GM23248 (cell line): ENCODE data around the gene ST3GAL2. TPM values are rescaled to one million over a fixed set of nuclear protein-coding genes. Genes with fewer than 3 reads are reported as not detected.
"Not testable (repeated sequence)": the region's sequence is repeated elsewhere in the genome, so short reads cannot be mapped to it uniquely, and the experiment has no call there.

Source experiments
- DNase-seq: peaks from one replicate; pipeline ENCODE4 v3.0.0-alpha.2; 2015
- H2AFZ ChIP-seq: fragments of 200-600 bp; sonication (generic); 2 replicates; pipeline ENCODE4 v1.6.1; 2016; ENCODE audit warnings: antibody characterized with exemption
- H3F3A ChIP-seq: fragments of 200-600 bp; sonication (generic); 2 replicates; pipeline ENCODE4 v1.6.1; 2016; ENCODE audit warnings: mild to moderate bottlenecking, antibody characterized with exemption, mixed run types; ENCODE audit not compliant: insufficient read depth
- H3K27ac ChIP-seq: fragments of 200-600 bp; sonication (generic); 2 replicates; pipeline ENCODE4 v1.5.1; 2016; ENCODE audit warnings: mild to moderate bottlenecking
- H3K27me3 ChIP-seq: fragments of 200-600 bp; sonication (generic); replicated peaks from 2 replicates; pipeline ENCODE4 v1.6.1; 2016; ENCODE audit warnings: mild to moderate bottlenecking; ENCODE audit not compliant: insufficient read depth
- H3K36me3 ChIP-seq: fragments of 200-600 bp; sonication (generic); 2 replicates; pipeline ENCODE4 v1.6.1; 2016; ENCODE audit warnings: low read depth, mild to moderate bottlenecking
- H3K4me1 ChIP-seq: fragments of 200-600 bp; sonication (generic); 2 replicates; pipeline ENCODE4 v1.6.1; 2016; ENCODE audit warnings: mild to moderate bottlenecking; ENCODE audit not compliant: insufficient read depth
- H3K4me2 ChIP-seq: fragments of 200-600 bp; sonication (generic); one replicate; pipeline ENCODE4 v1.6.1; 2016; ENCODE audit warnings: mild to moderate bottlenecking; ENCODE audit not compliant: unreplicated experiment
- H3K4me3 ChIP-seq: fragments of 200-600 bp; sonication (generic); 2 replicates; pipeline ENCODE4 v1.5.1; 2016; ENCODE audit warnings: mild to moderate bottlenecking
- H3K79me2 ChIP-seq: fragments of 200-600 bp; sonication (generic); 2 replicates; pipeline ENCODE4 v1.6.1; 2016; ENCODE audit warnings: mild to moderate bottlenecking; ENCODE audit not compliant: insufficient read depth
- H3K9ac ChIP-seq: fragments of 200-600 bp; sonication (generic); 2 replicates; pipeline ENCODE4 v1.6.1; 2016; ENCODE audit warnings: mild to moderate bottlenecking
- H3K9me2 ChIP-seq: fragments of 200-600 bp; sonication (generic); 2 replicates; pipeline ENCODE4 v1.6.1; 2016; ENCODE audit warnings: mixed run types, mild to moderate bottlenecking, moderate library complexity; ENCODE audit not compliant: insufficient read depth
- H3K9me3 ChIP-seq: fragments of 200-600 bp; sonication (generic); one replicate; pipeline ENCODE4 v1.6.1; 2017; ENCODE audit warnings: low read depth
- H4K20me1 ChIP-seq: fragments of 200-600 bp; sonication (generic); 2 replicates; pipeline ENCODE4 v1.6.0; 2016; ENCODE audit not compliant: insufficient read depth
- EZH2 ChIP-seq: fragments of 200-600 bp; sonication (generic); IDR thresholded peaks from 2 replicates; pipeline ENCODE4 v1.6.1; 2018; ENCODE audit warnings: antibody characterized with exemption, mild to moderate bottlenecking; ENCODE audit not compliant: insufficient read depth, poor library complexity, severe bottlenecking
- EZH2phosphoT487 ChIP-seq: fragments of 200-600 bp; sonication (generic); IDR thresholded peaks from 2 replicates; pipeline ENCODE4 v1.6.1; 2018; ENCODE audit warnings: antibody characterized with exemption, moderate library complexity, mild to moderate bottlenecking, low read depth; ENCODE audit not compliant: insufficient read depth
- WGBS, 2 experiments: methylation state at CpG; one replicate each; pipeline ENCODE4 v1.1.6; 2015 to 2017; ENCODE audit warnings: low lambda C conversion rate in 2 of 2, low coverage in 1 of 2; ENCODE audit errors: missing lambda C conversion rate in 2 of 2; 5-methylcytosine and 5-hydroxymethylcytosine counted together
- in situ Hi-C: fragments of 300-500 bp; cut with MboI; formaldehyde crosslinking; loops from 2 replicates; pipeline ENCODE4 v1.15.0; 2020
- polyA plus RNA-seq: library from polyadenylated mRNA; unstranded; fragments of >200 nt; fragmentation: Nextera tagmentation; extraction: Ambion mirVana; gene quantifications from 2 replicates; pipeline ENCODE4 v1.2.1, GENCODE V29; 2016
- total RNA-seq: library from RNA; depleted of rRNA; stranded (reverse); fragments of >200 nt; shearing (Covaris generic); gene quantifications from 2 replicates; pipeline ENCODE4 v1.2.3, GENCODE V29; 2014

ST3GAL2 gene
- total and polyA plus RNA-seq, 2 experiments from 2014 or later = 10.8 to 32.5 TPM

GRCh38 chr16:70455910-70456309, 17.0 kb upstream of the ST3GAL2 start:
- no peak for DNase-seq
- Histone ChIP-seq H3K79me2 (no peaks in the 10 kb centered on the region), H3K36me3 (no peaks in the 10 kb centered on the region), H3K4me1 (peaks cover 7% of the 10 kb centered on the region; the same call in 1 of the 2 replicates), H3K4me3 (no peak overlapping the region), H3K27ac (no peak overlapping the region), H3K27me3 (no peaks in the 10 kb centered on the region), H3K9me3 (no peaks in the 10 kb centered on the region), H2AFZ (no peak overlapping the region), H3K9me2 (no peaks in the 10 kb centered on the region), H3K4me2 (no peak overlapping the region), H3F3A (no peaks in the 10 kb centered on the region), H3K9ac (no peak overlapping the region), H4K20me1 (no peaks in the 10 kb centered on the region)
- 69 to 73% methylated on average over 7 of the region's 7 CpGs for WGBS, 2 experiments
- in situ Hi-C loops = no loop called here
- TF ChIP-seq EZH2 (no peak), EZH2phosphoT487 (no peak)

DNA sequence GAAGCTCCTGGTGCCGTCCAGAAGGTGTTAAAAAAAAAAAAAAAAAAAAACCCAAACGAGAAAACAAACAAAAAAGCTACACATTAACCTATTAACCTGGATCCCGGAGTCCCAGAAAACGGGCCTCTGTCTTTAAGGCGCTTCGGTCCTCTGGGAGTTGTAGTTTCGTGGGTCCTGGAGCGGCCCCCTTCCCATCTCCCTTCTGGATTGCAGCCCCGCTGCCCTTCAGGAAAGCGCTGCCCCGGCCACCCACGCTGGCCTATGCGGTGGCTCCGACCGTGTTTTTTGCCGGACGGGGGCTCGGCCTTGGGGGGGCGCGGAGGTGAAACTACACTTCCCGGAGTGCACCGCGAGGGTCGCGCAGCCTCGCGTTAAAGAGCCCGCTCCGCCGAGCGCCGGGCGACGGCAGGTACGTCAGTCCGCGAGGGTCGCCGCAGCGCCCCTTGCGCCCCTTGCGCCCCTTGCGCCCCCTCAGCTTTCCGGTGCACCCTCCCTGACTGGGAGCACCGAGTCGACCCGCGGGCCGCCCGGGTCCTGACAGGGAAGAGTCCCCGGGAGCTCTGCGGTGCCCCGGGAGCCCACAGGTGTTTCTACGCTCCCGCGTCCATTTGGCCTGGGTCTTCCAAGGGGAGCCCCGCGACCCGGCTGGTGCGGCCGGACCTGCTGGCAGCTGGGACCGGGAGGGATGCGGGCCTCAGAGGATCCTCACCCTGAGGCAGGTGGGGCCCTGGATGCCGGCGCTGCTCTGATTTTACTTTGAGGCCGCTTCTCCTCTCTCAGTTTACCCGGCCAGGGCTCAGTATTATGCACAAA, 15.5 kb upstream of the ST3GAL2 start, which contains the start of gene FCSK:
TSS of gene FCSK (plus strand) at position 374 of the 813 bp plus-strand sequence. CDS start 8,596 bp downstream, outside the sequence.
- Histone ChIP-seq H3K4me1 (peaks cover 5% of the 10 kb centered on the region; the same call in 1 of the 2 replicates), H2AFZ (peak within 1 kb of the TSS; percentile 92), H3K9me3 (no peaks in the 10 kb centered on the region), H3K4me2 (peak within 1 kb of the TSS; percentile 91), H3F3A (no peaks in the 10 kb centered on the region), H3K79me2 (no peaks in the 10 kb centered on the region), H3K27me3 (no peaks in the 10 kb centered on the region), H3K36me3 (no peaks in the 10 kb centered on the region), H4K20me1 (no peaks in the 10 kb centered on the region), H3K4me3 (peak within 1 kb of the TSS; percentile 83), H3K9ac (peak within 1 kb of the TSS; percentile 87), H3K27ac (peak within 1 kb of the TSS; percentile 69), H3K9me2 (no peaks in the 10 kb centered on the region)
- no peak for TF ChIP-seq EZH2phosphoT487
- no peak for TF ChIP-seq EZH2
- in situ Hi-C loops = no loop called here
- 1% methylated on average over 41 to 51 of the region's 67 CpGs for WGBS, 2 experiments
- peak; percentile 78 for DNase-seq

DNA sequence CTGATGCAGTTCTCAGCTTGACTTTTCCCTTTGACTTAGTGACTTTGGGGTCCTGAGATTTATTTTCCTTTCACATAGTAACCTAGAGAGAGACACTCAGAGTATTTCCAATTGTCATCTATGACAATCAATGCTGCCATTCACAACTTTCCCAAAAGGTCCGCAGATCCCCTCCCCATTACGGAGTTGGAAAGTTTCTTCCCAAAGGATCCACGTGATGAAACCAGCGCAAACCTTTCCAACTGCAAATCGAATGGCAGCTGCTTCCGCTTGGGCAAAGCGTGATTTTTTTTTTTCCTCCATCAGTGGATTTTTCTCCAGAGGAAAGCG, 15.0 kb upstream of the ST3GAL2 start:
- no peak for DNase-seq
- H3F3A ChIP-seq = no peaks in the 10 kb centered on the region
- H4K20me1 ChIP-seq = no peaks in the 10 kb centered on the region
- peak overlapping the region; percentile 91 for H3K4me2 ChIP-seq
- 0 to 1% methylated on average over 8 of the region's 8 CpGs for WGBS, 2 experiments
- peak overlapping the region; percentile 87 for H3K9ac ChIP-seq
- H3K36me3 ChIP-seq = no peaks in the 10 kb centered on the region
- H3K27me3 ChIP-seq = no peaks in the 10 kb centered on the region
- peak overlapping the region; percentile 92 for H2AFZ ChIP-seq
- peak overlapping the region; percentile 83 for H3K4me3 ChIP-seq
- no peak overlapping the region; the same call in 1 of the 2 replicates for H3K27ac ChIP-seq
- no peaks in the 10 kb centered on the region for H3K9me3 ChIP-seq
- H3K79me2 ChIP-seq = no peaks in the 10 kb centered on the region
- TF ChIP-seq EZH2phosphoT487 (no peak), EZH2 (no peak)
- H3K9me2 ChIP-seq = no peaks in the 10 kb centered on the region
- in situ Hi-C loops = no loop called here
- H3K4me1 ChIP-seq = peaks cover 5% of the 10 kb centered on the region; the same call in 1 of the 2 replicates

DNA sequence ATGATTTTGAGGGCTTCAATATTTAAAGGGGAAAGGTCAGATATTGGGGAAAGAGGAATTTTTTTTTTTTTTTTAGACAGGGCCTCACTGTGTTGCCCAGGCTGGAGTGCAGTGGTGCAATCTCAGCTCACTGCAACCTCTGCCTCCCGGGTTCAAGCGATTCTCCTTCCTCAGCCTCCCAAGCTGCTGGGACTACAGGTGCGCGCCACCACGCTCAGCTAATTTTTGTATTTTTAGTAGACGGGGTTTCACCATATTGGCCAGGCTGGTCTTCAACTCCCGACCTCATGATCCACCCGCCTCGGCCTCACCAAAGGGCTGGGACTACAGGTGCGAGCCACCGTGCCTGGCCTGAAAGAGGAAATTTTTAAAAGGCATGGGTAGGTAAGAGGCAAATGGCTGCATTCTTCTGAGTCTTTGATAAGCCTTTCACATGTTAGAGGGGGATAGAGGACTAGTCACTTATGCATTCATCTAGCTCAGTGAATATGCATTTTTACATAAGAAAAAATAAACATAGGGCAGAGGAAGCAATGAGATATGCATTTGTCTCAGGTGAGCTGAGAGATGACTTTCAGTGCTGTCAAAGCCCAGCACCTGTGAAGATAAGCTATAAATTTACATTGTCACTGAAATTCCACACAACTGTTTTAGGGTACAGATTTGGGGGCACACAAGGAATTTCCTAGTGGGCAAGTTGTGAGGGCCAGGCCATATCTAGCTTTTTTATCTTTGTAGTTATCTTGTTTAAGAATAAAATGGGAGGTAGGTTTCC, 14.4 kb upstream of the ST3GAL2 start:
- H3F3A ChIP-seq = no peaks in the 10 kb centered on the region
- H3K27me3 ChIP-seq = no peaks in the 10 kb centered on the region
- no peaks in the 10 kb centered on the region for H3K79me2 ChIP-seq
- no peak for DNase-seq
- H2AFZ ChIP-seq = peak overlapping the region; percentile 92
- no peak overlapping the region for H3K27ac ChIP-seq
- H4K20me1 ChIP-seq = no peaks in the 10 kb centered on the region
- H3K4me2 ChIP-seq = peak overlapping the region; percentile 91
- no peaks in the 10 kb centered on the region for H3K9me2 ChIP-seq
- in situ Hi-C loops = no loop called here
- H3K9ac ChIP-seq = peak overlapping the region; percentile 87
- peaks cover 5% of the 10 kb centered on the region; the same call in 1 of the 2 replicates for H3K4me1 ChIP-seq
- WGBS, 2 experiments = 97 to 98% methylated on average over 11 of the region's 11 CpGs
- peak overlapping the region; percentile 83 for H3K4me3 ChIP-seq
- no peaks in the 10 kb centered on the region for H3K36me3 ChIP-seq
- H3K9me3 ChIP-seq = no peaks in the 10 kb centered on the region
- TF ChIP-seq EZH2phosphoT487 (no peak), EZH2 (no peak)

DNA sequence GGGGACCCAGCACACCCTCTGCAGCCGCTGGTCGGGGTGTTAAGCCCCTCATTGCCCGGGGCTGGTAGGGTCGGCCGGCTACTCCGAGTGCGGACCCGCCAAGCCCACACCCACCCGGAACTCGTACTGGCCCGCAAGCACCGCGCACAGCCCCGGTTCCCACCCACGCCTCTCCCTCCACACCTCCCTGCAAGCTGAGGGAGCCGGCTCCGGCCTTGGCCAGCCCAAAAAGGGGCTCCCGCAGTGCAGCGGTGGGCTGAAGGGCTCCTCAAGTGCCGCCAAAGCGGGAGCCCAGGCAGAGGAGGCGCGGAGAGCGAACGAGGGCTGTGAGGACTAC, 12.1 kb upstream of the ST3GAL2 start:
- H3K4me1 ChIP-seq, in situ Hi-C loops, H3F3A ChIP-seq, H3K9me3 ChIP-seq, H3K79me2 ChIP-seq, H4K20me1 ChIP-seq, H3K9ac ChIP-seq, H3K27me3 ChIP-seq, H3K4me2 ChIP-seq, DNase-seq, H3K27ac ChIP-seq, H3K9me2 ChIP-seq, H3K4me3 ChIP-seq, H3K36me3 ChIP-seq: not testable (repeated sequence)
- 21 to 23% methylated on average over 22 to 24 of the region's 25 CpGs for WGBS, 2 experiments
- peak overlapping the region; percentile 60 for H2AFZ ChIP-seq

DNA sequence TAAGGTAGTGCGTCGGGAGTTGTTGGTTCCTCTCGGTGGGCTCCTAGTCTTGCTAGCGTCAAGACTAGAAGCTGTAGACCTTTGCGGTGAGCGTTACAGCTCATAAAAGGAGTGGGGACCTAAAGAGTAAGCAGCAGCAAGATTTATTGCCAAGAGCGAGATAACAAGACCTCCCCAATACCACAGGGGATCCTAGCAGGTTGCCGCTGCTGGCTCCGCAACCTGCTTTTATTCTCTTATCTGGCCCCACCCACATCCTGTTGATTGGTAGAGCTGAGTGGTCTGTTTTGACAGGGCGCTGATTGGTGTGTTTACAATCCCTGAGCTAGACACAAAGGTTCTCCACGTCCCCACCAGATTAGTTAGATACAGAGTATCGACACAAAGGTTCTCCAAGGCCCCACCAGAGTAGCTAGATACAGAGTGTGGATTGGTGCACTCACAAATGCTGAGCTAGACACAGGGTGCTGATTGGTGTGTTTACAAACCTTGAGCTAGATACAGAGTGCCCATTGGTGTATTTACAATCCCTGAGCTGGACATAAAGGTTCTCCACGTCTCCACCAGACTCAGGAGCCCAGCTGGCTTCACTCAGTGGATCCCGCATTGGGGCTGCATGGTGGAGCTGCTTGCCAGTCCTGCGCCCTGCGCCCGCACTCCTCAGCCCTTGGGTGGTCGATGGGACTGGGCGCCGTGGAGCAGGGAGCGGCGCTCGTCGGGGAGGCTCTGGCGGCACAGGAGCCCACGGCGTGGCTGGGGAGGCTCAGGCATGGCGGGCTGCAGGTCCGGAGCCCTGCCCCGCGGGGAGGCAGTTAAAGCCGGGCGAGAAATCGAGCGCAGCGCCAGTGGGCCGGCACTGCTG, 11.5 kb upstream of the ST3GAL2 start:
- H4K20me1 ChIP-seq, H3K79me2 ChIP-seq, DNase-seq, H3K9me2 ChIP-seq, H3K27ac ChIP-seq, H3K4me1 ChIP-seq, H3K4me2 ChIP-seq, H3K4me3 ChIP-seq, H2AFZ ChIP-seq, in situ Hi-C loops, H3K27me3 ChIP-seq, H3F3A ChIP-seq, H3K9me3 ChIP-seq, H3K36me3 ChIP-seq, H3K9ac ChIP-seq: not testable (repeated sequence)
- 74 to 78% methylated on average over 28 to 31 of the region's 37 CpGs for WGBS, 2 experiments
